LHCN-M2 (cell line): ENCODE data around the gene CALR. TPM values are rescaled to one million over a fixed set of nuclear protein-coding genes. Genes with fewer than 3 reads are reported as not detected.
A peak's percentile ranks its signal among the peaks of the same experiment; 100 is the strongest.
"Not testable (repeated sequence)": the region's sequence is repeated elsewhere in the genome, so short reads cannot be mapped to it uniquely, and the experiment has no call there.

Experiments used
- DNase-seq: peaks from one replicate; pipeline ENCODE4 v3.0.0-alpha.2; 2012; ENCODE audit warnings: low read depth
- polyA plus RNA-seq: library from polyadenylated mRNA; unstranded; fragments of >200 nt; gene quantifications from one replicate; pipeline ENCODE4 v1.2.1, GENCODE V29; 2012; ENCODE audit warnings: missing spikeins
- total RNA-seq: library from RNA; depleted of rRNA; stranded (reverse); fragments of >200 nt; gene quantifications from 2 replicates; pipeline ENCODE4 v1.2.3, GENCODE V29; 2014; rRNA removed

Gene CALR
- 1,263 and 1,378 TPM in 2 replicates for total RNA-seq
- polyA plus RNA-seq, result 1,297 TPM

- DNase-seq, result peak; percentile 99
Observed at GRCh38 chr19:12937927-12938778, at the start of gene CALR. Gene CALR, plus strand, starts transcription at chr19:12938609. Its CDS starts 71 bp downstream, at chr19:12938680.

- not testable (repeated sequence) for DNase-seq
Observed at GRCh38 chr19:12890299-12890786, 48.1 kb upstream of the CALR start.

DNA sequence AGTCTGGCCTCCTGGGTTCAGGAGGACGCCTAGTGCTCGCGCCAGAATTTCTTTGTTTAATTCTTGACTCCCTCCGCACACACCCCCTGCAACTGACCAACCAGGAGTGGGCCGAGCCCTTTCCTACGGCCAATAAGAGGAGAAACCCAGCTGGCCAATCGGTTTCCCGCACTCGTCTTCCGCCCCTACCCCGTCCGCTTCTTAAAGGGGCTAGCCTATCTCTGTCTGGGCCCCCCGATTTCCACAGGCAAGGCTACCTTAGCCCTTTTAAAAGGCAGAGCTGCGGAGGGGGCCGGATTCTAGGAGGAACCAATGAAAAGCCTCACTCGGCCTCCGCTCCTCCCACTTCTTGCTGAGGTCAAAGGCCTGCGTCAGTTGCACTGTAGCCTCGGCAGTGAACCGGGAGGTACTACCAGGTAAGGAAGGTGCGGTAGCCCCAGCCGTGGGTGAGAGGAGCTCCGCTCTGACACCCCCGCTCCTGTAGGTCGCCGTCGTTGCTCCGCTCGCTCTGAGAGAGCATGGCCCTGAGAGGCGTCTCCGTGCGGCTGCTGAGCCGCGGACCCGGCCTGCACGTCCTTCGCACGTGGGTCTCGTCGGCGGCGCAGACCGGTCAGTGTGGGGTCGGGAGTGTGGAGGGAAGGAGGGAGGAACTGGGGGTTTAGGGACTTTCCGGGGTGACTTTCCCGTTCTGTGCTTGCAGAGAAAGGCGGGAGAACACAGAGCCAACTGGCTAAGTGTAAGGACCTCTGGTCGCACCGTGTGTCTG, 47.4 kb upstream of the CALR start, which contains the start of gene GCDH:
TSS of gene GCDH (plus strand) at position 374 of the 766 bp plus-strand sequence. CDS start at position 519, 145 bp downstream.
- DNase-seq, result peak; percentile 98

- DNase-seq, result no peak
Observed at GRCh38 chr19:12891553-12892021, 46.8 kb upstream of the CALR start.

- DNase-seq, result no peak
Observed at GRCh38 chr19:12893582-12893981, 44.8 kb upstream of the CALR start.

- DNase-seq, result no peak
Observed at GRCh38 chr19:12896460-12896859, 41.9 kb upstream of the CALR start.

DNA sequence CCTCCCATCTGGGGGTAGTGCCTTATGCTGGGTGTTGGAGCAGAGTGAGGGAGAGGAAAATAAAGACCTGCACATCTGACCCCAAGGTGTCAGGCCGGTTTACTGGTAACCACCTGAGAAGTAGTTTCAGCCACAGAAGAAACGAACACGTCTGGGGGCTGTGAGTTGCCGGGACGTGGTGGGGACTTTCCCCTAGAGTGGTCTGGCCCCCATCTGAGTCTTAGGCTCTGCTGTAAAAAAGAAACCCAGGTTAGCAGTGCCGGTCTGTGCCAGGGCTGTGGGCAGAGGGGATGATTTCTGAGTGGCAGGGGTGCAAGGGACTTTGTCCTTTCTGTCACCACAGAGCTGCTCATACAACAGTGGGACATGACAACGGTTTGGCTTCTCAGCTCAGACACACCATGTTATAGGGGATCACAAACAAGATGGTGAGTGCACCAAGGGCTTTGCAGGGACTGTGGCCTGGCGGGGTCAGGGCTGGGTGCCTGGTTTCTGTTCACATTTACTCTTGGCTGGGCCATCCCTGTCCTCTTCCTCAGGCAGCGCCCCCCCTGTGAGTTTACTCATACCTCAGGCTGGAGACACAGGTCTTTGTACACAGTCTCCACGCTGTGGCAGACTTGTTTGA, 38.4 kb upstream of the CALR start:
- no peak for DNase-seq

DNA sequence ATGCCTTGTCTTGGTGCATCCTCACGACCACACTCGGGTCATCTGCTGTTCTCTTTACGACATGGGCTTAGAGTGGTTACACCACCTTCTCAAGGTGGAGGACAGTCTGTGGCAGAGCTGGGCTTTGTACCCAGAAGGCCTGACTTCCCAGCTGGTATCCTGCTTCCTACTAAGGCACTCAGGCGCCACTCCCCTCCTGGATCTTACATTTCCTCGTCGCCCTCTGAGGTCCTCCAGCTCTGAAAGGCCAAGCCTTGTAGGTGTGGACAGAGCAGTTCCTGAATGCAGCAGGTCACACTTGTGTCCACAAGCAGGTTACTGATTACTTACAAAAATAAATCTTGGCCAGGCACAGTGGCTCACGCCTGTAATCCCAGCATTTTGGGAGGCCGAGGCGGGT, 31.2 kb upstream of the CALR start:
- no peak for DNase-seq

GRCh38 chr19:12912571-12912970, 25.8 kb upstream of the CALR start:
- no peak for DNase-seq

- no peak for DNase-seq
Observed at GRCh38 chr19:12913011-12913561, 25.3 kb upstream of the CALR start.

GRCh38 chr19:12913851-12914690, 24.3 kb upstream of the CALR start:
- DNase-seq, result no peak

GRCh38 chr19:12915860-12916259, 22.5 kb upstream of the CALR start:
- not testable (repeated sequence) for DNase-seq

DNA sequence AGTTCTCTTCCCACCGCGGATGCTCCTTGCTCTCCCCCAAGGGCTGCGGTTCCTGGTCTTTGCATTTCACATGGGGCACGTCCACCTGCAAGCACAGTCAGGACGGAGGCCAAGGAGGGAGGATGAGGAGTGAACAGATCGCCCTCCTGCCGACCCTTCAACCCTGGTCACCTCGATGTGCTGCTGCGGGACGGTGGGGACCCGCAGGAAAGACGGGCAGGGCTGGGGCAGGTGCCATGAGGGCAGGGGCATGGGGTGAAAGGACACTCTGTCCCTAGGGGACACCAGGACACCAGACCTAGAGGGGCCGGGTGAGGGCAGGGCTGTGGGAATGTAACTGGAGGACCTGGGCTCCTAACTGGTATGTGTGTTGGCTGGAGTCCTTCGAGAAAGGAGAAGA, 20.2 kb upstream of the CALR start:
- DNase-seq, result no peak

DNA sequence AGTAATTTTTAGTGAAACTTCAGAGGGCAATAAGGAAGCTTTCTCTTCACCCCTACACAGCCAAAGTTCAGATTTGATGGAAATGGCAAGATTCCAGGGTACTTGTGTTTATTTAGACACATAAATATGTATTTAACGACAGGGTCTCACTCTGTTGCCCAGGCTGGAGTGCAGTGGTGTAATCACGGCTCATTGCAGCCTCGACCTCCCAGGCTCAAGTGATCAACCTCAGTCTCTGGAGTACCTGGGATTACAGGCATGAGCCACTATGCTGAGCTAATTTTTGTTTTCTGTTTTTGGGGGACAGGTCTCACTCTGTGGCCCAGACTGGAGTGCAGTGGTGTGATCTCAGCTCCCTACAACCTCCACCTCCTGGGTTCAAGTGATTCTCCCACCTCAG, 17.4 kb upstream of the CALR start:
- no peak for DNase-seq

GRCh38 chr19:12922959-12923358, 15.4 kb upstream of the CALR start:
- DNase-seq, result no peak

DNA sequence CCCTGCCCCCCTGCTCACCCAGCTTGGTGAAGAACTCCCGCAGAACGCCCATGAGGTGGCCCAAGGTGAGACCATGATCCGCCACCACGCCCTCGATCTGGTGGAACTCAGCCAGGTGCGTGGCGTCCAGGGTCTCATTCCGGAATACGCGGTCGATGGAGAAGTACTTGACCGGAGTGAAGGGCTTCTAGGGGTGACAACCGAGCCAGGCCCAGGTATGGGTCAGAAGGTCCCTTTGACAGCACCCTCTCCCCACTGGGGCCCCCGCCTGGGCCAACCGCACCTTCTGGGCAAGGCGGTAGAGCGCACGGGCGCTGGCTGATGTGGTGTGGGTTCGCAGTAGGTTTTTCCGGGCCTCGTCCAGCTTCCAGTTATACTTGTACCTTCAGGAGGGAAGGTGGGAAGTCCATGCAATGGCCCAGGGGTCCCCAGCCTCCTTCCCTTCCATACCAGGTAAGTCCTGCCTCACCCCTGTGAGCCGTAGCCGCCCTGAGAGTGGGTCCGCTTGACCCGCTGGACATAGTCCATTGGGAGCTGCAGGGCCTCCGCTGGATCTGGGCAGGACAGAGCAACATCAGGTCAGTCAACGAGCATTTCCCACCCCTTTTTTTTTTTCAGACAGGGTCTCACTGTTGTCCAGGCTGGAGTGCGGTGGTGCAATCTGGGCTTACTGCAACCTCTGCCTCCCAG, 13.6 kb upstream of the CALR start:
- DNase-seq, result no peak

GRCh38 chr19:12930002-12930645, 8.3 kb upstream of the CALR start:
- DNase-seq, result no peak

DNA sequence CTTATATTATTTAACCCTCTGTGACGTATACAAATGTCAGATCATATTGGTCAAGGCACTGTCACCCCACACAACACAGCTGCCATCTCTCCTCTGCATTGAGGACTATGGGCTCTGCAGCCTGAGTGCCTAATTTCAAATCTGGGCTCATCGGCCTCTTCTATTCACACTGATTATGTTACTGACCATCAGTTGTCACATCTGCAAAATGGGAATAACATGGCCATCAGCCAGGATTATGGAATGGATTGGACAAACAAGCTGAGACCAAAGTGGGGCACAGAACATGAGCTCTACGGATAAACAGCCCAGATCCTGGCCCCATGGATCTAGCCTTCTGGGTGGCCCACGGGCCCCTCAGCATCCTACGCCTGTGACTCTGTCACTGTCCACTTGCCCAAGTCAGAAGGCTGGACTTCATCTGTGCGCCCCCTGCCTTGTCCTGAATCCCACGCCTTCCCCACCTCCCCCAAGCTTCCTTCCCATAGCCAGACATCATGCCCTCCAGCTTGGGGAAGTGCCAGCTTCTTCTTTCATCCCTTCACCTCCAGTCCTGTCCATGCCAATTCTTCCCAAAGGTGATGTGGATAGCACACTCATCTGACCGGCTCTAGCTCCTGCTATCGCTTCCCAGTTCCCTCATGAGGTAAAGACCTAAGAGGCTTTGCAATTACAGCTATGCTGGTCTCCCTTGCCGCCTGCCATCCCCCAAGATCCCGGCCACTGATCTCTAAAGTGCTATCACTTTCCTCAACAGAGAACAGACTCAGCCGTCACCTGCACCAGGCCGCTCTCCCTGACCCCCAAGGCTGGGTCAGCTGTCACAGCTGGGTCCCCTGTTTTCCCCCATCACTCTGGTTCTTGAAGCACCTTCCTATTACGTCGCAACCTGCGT, 5.8 kb upstream of the CALR start:
- no peak for DNase-seq
